Coronary artery (tissue), 2 donors: ENCODE results near the gene SAMD8.
"Not testable (repeated sequence)": the region's sequence is repeated elsewhere in the genome, so short reads cannot be mapped to it uniquely, and the experiment has no call there.

Experiments
- DNase-seq: peaks from one replicate; pipeline ENCODE4 v3.0.0-alpha.2; 2017; ENCODE audit warnings: low spot score
- H3K27ac ChIP-seq, 2 donors: fragments of 200-600 bp; sonication (generic); one replicate each; pipeline ENCODE4 v1.5.1; 2016 to 2019
- H3K4me3 ChIP-seq: fragments of 200-600 bp; sonication (generic); 2 replicates; pipeline ENCODE4 v1.5.1; 2016; ENCODE audit warnings: mild to moderate bottlenecking, moderate library complexity
- CTCF ChIP-seq: fragments of 200-600 bp; sonication (generic); IDR thresholded peaks from one replicate; pipeline ENCODE4 v1.5.1; 2019; ENCODE audit warnings: antibody characterized with exemption

SAMD8 gene

GRCh38 chr10:75102830-75103673, 8.4 kb upstream of the SAMD8 start:
- Histone ChIP-seq H3K27ac (no peak overlapping the region), H3K4me3 (no peak overlapping the region)
- no peak for TF ChIP-seq CTCF
- peak; percentile 45 for DNase-seq

- Histone ChIP-seq H3K27ac (no peak overlapping the region), H3K4me3 (no peak overlapping the region)
- DNase-seq, result no peak
- no peak for TF ChIP-seq CTCF
These were observed 7.4 kb upstream of the SAMD8 start for GRCh38 chr10:75103881-75104686.

- no peak overlapping the region for H3K27ac ChIP-seq
- no peak overlapping the region for H3K4me3 ChIP-seq
- TF ChIP-seq CTCF, result no peak
- DNase-seq, result no peak
These were observed 6.6 kb upstream of the SAMD8 start for GRCh38 chr10:75104842-75105241.

- no peak for DNase-seq
- Histone ChIP-seq H3K27ac (no peak overlapping the region), H3K4me3 (no peak overlapping the region)
- no peak for TF ChIP-seq CTCF
These were observed 5.8 kb upstream of the SAMD8 start for GRCh38 chr10:75105576-75106197.

- no peak for TF ChIP-seq CTCF
- no peak for DNase-seq
- Histone ChIP-seq H3K4me3 (no peak overlapping the region), H3K27ac (no peak overlapping the region)
These were observed 5.2 kb upstream of the SAMD8 start for GRCh38 chr10:75106242-75106641.

- not testable (repeated sequence) for DNase-seq, H3K27ac ChIP-seq, H3K4me3 ChIP-seq
These were observed 4.6 kb upstream of the SAMD8 start for GRCh38 chr10:75106891-75107290.
